NCI-H1048 (cell line): Measurements from ENCODE around the gene MACF1.
"Not testable (repeated sequence)": the region's sequence is repeated elsewhere in the genome, so short reads cannot be mapped to it uniquely, and the experiment has no call there.

Experiments used
- DNase-seq: peaks from one replicate; lab custom pipeline; 2025; lab: John Stamatoyannopoulos, UW

Gene MACF1

GRCh38 chr1:39494671-39495410, 290.3 kb downstream of the MACF1 start:
- DNase-seq = no peak

GRCh38 chr1:39496520-39496919, 292.0 kb downstream of the MACF1 start:
- DNase-seq = not testable (repeated sequence)

DNA sequence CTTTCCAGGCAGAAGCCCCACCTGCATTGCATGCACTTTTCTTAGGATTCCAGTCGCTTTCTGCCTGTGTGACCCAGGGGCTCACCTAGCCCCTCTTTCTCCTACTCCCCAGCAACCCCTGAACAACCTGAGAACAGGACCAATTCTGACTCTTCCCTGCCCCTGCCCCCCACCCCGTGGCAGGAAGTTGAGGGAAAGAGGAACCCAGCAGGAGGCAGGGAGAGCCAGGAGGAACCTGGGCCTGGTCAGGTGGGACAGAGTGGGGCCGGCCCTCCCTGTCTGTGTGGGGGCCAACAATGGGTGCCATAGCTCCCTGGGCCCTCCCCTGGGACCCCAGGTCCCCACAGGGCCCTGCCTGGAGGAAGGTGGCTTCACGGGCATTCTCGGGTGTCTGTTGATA, 293.1 kb downstream of the MACF1 start:
- DNase-seq = no peak

GRCh38 chr1:39498096-39498710, 293.7 kb downstream of the MACF1 start:
- not testable (repeated sequence) for DNase-seq

DNA sequence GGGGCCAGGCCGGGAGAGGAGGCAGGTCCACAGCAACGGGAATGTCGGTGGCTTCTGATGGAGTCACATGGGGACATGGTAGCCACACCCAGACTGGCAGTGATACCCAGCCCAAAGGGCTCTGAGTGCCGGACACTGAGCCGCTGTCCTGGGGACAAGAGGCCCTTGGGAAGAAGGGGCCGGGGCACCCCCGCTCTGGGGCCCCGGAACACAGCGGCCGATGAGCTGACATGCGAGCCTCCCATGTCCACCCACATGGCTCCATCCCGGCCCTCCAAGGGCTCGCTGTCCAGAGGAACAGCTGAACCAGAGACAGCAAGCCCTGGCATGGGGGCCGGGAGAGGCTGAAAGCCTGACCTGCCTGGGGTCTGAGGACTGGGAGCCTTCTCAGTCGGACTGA, 294.3 kb downstream of the MACF1 start:
- DNase-seq = not testable (repeated sequence)

- DNase-seq = no peak
Measured at GRCh38 chr1:39499668-39500067, 295.2 kb downstream of the MACF1 start.

- no peak for DNase-seq
Measured at GRCh38 chr1:39500862-39501389, 296.4 kb downstream of the MACF1 start.

DNA sequence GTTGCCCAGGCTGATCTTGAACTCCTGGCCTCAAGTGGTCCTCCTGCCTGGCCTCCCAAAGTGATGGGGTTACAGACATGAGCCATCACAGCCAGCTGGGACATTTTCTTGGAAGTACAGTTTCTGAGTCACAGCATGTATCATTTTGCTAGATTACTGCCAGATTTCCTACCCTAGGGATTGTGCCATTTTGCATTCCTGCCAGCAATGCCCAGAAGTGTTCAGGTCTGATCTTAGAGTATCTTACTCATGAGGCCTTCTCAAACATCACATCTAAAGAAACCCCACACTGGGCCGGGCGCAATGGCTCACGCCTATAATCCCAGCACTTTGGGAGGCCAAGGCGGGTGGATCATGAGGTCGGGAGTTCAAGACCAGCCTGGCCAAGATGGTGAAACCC, 297.2 kb downstream of the MACF1 start:
- no peak for DNase-seq

- not testable (repeated sequence) for DNase-seq
Measured at GRCh38 chr1:39504436-39504835, 299.9 kb downstream of the MACF1 start.

GRCh38 chr1:39505289-39505688, 300.8 kb downstream of the MACF1 start:
- DNase-seq = no peak

- DNase-seq = no peak
Measured at GRCh38 chr1:39507230-39507928, 302.9 kb downstream of the MACF1 start.

GRCh38 chr1:39508266-39508665, 303.8 kb downstream of the MACF1 start:
- no peak for DNase-seq

DNA sequence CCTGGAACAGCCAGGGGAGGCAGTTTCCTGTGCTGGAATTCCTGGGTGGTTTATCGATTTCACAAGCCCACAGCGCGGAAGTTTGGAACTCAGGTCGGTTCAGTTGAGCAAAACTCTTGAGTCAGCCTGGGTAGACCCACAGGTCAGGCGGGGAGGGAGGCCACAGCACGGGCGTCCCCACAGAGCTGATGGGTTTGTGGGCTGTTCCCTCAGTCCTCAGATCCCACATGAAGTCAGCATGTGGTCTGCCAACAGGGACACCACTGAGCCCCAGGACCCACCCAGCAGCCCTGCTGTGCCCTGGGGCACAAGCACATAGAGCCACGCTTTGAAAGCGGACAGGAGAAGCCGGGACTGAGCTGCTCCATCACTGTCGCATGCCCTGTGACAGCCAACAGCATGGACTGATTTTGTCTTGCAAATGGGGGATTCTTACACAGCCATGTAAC, 304.4 kb downstream of the MACF1 start:
- DNase-seq = no peak

GRCh38 chr1:39509360-39510009, 305.0 kb downstream of the MACF1 start:
- DNase-seq = no peak

DNA sequence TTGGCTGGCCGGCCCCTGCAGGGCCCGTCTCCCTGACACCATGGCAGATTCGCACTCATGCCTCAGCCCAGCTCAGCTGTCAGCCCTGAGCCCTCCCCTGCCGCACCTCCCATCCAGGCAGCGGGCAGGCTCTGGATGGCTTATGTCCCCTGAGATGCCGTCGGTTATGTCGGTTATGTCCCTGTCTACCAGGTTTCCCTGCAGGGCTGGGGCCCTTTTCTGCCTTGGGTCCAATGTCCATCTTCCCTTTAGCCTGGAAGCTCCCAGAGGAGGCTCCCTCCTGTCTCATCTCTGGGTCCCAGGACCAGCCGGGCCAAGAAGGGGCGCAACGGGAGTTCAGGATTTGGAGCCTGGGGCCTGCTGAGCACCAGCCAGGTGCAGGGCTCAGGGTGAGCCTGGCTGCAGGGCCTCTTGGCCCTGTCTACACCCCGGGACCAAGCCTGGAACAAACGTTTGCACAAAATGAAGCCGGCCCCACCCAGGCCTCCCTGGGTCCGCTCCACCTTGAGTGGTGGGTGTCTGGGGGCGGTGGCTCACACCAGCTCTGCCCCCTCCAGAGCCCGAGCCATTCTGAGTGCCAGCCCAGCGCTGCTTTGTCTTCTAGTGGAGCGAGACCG, 306.2 kb downstream of the MACF1 start:
- DNase-seq = not testable (repeated sequence)

DNA sequence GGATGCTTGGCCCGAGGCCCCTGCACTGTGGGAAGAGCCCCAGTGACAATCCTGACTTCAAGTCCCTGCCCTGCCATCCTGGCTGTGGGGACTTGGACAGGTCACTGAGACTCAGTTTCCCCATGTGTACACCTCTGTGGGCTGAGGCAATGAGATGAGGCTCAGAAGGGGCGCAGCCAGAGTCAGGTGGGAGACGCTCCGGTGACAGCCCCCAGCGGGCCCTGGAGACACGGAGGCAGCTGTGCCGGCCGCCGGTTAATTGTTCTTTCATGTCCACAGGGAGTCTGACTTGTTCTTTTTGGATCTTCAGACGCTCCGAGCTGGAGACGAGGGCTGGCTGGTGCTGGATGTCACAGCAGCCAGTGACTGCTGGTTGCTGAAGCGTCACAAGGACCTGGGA, 307.0 kb downstream of the MACF1 start:
- DNase-seq = not testable (repeated sequence)

DNA sequence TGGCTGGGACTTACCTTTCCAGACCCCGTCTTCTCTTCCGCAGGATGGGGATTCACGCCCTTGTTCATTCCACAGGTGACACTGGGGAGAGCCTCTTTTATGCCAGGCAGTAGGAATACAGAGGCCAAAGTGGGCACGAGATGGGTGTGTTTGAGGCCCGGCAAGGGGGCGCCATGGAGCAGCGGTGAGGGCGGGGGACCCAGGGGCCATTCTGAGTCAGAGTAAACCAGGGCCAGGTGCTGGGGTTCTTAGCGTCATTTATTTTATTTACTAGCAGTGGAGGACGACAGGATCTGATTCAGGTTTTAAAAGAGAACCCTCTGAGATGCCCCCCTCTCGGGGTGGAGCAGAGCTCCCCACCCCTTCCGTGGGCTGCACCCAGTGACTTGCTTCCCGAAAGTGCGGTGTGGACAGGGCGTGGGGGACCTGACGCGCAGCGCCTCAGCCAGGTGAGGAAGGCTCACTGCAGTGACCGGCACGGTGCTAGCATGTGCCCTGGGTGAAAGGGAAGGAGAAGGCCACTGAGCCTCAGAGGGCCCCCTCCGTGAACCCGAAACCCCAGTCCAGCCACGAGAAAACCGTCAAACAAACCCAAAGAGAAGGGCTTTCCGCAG, 307.8 kb downstream of the MACF1 start:
- DNase-seq = not testable (repeated sequence)

GRCh38 chr1:39514710-39515124, 310.2 kb downstream of the MACF1 start:
- DNase-seq = not testable (repeated sequence)

DNA sequence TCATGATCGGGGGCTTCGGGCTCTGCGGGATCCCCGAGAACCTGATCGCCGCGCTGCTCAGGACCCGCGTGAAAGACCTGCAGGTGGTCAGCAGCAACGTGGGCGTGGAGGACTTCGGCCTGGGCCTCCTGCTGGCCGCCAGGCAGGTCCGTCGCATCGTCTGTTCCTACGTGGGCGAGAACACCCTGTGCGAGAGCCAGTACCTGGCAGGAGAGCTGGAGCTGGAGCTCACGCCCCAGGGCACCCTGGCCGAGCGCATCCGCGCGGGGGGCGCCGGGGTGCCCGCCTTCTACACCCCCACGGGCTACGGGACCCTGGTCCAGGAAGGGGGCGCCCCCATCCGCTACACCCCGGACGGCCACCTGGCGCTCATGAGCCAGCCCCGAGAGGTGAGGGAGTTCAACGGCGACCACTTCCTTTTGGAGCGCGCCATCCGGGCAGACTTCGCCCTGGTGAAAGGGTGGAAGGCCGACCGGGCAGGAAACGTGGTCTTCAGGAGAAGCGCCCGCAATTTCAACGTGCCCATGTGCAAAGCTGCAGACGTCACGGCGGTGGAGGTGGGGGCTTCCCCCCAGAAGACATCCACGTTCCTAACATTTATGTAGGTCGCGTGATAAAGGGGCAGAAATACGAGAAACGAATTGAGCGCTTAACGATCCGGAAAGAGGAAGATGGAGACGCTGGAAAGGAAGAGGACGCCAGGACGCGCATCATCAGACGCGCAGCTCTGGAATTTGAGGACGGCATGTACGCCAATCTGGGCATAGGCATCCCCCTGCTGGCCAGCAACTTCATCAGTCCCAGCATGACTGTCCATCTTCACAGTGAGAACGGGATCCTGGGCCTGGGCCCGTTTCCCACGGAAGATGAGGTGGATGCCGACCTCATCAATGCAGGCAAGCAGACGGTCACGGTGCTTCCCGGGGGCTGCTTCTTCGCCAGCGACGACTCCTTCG, 310.9 kb downstream of the MACF1 start:
- DNase-seq = not testable (repeated sequence)

GRCh38 chr1:39516841-39517240, 312.3 kb downstream of the MACF1 start:
- not testable (repeated sequence) for DNase-seq
